ES-I3 (cell line): Measurements from ENCODE around the gene AGXT.

ENCODE experiments used
- H3K36me3 ChIP-seq: 2 replicates; pipeline ENCODE4 v1.6.1; 2013; ENCODE audit warnings: mild to moderate bottlenecking, low read length, control low read depth, moderate library complexity; ENCODE audit not compliant: insufficient read depth
- H3K4me1 ChIP-seq: 2 replicates; pipeline ENCODE4 v1.6.1; 2013; ENCODE audit warnings: mild to moderate bottlenecking, control low read depth, low read length; ENCODE audit not compliant: insufficient read depth
- H3K9ac ChIP-seq: 2 replicates; pipeline ENCODE4 v1.6.1; 2013; ENCODE audit warnings: low read depth, mild to moderate bottlenecking, low read length, moderate library complexity
- H3K9me3 ChIP-seq: 2 replicates; pipeline ENCODE4 v1.6.1; 2013; ENCODE audit warnings: mild to moderate bottlenecking, low read length, moderate library complexity; ENCODE audit not compliant: control insufficient read depth, insufficient read depth

The AGXT gene

DNA sequence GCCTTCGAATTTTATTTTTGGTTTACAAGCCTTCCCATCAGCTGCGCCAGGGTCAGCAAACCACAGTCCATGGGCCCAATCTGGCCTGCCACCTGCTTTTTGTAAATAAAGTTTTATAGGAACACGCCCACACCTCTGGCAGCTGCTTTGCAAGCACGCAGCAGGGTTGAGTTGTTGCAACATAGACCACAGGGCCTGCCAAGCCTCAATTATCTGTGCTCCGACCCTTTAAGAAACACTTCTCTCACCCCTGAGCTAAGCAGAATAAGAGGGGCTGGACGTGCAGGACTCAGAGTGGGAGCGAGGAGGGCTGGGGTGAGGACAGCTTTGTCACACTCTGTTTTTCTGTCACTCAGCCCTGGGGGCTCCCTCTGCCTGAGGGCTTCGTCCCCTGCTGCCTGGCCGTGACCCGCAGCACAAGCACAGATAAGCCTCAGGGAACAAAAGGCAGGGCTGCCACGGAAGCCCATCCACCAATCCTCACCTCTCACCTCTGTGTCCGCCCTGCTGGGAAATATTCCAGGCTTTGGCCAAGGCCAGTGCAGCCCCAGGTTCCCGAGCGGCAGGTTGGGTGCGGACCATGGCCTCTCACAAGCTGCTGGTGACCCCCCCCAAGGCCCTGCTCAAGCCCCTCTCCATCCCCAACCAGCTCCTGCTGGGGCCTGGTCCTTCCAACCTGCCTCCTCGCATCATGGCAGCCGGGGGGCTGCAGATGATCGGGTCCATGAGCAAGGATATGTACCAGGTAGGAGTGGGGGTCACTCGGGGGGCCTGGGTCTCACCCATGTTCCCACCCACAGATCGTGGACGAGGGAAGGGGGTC lies at the start of gene AGXT:
AGXT (plus strand) TSS at position 539 of the 823 bp plus-strand sequence; CDS start at position 581, 42 bp downstream.
- no peaks in the 10 kb centered on the region for H3K36me3 ChIP-seq
- no peaks in the 10 kb centered on the region for H3K4me1 ChIP-seq
- no peak within 1 kb of the TSS for H3K9ac ChIP-seq
- H3K9me3 ChIP-seq = no peaks in the 10 kb centered on the region

DNA sequence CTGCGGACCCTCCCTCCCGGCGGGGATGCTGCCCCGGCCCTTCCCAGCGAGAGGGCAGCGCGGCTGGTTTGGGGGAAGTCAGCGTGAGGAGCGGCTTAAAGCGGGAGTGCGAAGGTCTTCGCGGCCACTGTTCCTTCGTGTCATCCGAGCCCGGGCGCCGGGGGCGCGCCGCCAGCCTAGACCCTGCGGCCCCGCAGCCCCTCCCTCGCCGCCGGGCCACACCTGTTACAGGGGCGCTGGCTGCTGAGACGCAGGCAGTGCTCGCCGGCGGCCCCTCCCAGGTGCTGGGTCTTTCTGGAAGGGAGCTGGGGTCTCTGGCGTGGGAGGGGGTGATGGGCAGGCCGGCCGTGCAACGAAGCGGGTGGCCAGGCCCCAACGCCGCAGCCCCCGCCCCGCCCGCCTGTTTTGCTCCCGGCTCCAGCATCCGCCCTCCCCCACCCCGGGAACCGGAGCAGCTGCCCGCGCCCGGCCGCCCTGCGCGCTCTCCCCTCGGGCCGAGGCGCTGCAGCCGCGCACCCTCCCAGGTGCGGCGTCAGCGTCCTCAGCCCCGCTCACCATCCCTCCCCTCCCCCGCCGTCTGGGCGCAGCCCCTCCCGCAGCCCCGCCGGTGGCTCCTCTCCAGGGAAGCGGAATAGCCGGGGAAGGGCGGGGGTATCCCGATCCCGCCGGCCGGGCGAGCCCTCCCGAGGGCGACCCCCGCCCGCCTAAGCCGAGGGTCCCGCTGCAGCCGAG lies 49.3 kb upstream of the AGXT start:
- H3K4me1 ChIP-seq = no peaks in the 10 kb centered on the region
- no peaks in the 10 kb centered on the region for H3K9me3 ChIP-seq
- peak overlapping the region; percentile 85 for H3K9ac ChIP-seq
- no peaks in the 10 kb centered on the region for H3K36me3 ChIP-seq

DNA sequence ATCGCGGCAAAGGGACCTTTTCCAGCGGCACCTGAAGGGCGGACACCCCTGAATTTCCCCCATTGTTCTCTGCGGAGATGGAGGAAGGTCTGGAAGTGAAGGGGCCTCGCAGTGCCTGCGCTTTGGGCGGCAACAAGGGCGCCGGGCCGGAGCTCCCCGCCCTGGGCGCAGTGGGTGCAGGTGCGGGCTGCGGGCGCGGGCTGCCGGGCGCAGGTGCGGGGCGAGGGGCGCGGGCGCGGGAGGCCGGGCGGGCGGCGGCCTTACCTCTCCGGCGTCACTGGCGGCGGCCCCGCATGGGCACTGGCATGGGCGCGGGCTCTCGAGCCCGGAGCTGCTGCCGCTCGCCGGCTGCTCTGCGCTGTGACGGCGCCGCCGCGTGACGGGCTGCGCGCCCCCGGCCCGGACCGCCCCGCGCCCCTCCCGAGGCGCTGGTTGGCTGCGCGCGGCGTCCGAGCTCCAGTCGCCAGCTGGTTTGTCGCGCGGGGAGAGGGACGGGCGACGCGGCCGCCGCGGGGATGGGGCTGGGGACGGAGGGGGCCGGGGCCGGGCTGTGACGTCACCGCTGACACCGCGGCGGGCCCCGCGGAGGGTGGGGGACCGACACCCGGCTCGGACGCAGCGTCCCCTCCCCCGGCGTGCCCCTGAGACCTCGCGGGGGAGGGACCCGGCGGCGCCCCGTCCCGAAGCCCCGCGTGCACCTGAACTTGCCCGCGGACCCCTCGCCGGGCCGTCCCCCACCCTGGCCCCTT lies 48.6 kb upstream of the AGXT start, which contains the start of gene KIF1A:
KIF1A (minus strand) TSS at position 362 of the 749 bp plus-strand sequence. CDS start 22,467 bp downstream, outside the sequence.
- Histone ChIP-seq H3K9me3 (no peaks in the 10 kb centered on the region), H3K9ac (peak within 1 kb of the TSS; percentile 85), H3K36me3 (no peaks in the 10 kb centered on the region)

DNA sequence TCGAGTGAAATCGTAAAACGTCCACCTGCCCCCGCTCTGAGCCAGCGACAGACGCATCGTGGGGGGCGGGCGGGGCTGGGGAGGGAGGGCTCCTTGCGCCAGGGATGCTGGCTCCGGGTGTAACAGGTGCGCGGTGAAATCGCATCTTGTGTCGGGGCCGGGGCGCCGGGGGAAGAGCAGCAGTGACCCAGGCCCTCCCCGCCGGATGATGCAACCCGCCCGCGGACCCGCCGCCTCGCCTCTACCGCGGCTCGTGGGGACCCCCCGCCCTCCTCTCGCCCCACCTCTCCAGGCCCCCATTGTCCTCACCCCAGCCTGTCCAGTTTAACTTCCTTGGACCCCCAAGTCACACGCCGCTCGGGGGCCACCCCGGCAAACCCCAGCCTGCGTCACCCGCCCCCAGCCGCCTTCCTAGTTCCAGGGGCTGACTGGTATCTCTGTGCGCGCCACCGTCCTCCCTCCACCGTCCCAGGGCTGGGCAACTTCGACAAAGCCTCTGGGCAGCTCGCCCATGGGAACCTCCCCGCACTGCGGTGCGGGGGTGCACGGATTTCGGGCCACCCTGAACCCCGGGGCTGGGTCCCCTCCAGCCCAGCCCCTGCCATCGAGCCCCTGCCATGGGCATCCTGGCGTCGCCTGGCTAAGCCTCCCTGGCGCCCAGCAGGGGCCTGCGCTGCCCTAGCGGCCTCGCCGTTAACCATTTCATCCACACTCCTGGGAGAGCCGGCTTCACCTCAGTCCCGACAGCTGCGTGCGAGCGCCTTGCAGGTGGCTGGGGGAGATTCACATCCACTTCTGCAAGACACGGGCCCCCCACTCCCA lies 47.8 kb upstream of the AGXT start:
- Histone ChIP-seq H3K9ac (peak overlapping the region; percentile 85), H3K9me3 (no peaks in the 10 kb centered on the region), H3K36me3 (no peaks in the 10 kb centered on the region), H3K4me1 (no peaks in the 10 kb centered on the region)

More for the DNA sequence above, 48.6 kb upstream of the AGXT start, which contains the start of gene KIF1A:
- H3K4me1 ChIP-seq = no peaks in the 10 kb centered on the region

DNA sequence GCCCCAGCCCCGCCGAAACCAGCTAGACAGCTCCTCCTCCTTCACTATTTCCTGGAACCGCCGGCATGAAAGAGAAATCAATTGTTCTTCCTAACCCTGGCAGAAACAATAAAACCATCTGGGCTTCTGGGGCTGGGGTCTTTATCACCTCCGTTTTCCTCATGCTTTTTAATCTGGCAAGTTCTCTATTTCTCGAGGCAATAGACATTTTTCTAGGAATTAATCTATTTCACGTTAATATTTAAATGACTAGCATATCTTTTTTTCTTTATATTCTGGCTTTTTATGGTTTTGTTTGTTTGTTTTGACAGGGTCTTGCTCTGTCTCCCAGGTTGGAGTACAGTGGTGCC lies 47.2 kb upstream of the AGXT start:
- H3K9ac ChIP-seq = peak overlapping the region; percentile 85
- no peaks in the 10 kb centered on the region for H3K4me1 ChIP-seq
- no peaks in the 10 kb centered on the region for H3K9me3 ChIP-seq
- no peaks in the 10 kb centered on the region for H3K36me3 ChIP-seq

DNA sequence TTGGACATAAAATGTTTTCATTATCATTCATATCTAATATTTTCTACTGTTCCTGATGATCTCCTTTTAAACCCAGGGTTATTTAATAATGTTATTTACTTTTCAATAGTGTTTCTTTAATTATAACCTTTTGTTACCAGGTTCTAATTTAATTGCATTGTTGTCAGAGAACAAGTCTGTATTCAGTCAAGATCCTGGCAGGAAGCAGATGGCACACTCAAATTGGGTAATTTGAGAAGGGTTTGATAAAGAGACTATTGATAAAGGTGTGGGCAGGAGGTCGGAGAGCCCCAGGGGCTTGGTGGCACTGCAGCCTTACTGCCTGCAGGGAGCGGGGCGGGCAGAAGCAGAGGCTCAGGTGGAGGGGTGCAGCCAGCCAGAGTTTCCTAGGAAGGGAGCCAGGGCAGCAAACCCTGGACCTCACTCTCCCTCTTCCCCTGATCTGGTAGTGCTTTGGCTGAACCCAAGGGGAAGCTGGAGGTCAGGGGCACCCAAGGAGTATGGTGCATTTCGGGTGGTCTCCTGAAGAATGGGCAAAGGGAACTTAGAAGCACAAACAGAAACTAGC lies 46.3 kb upstream of the AGXT start:
- no peaks in the 10 kb centered on the region for H3K4me1 ChIP-seq

DNA sequence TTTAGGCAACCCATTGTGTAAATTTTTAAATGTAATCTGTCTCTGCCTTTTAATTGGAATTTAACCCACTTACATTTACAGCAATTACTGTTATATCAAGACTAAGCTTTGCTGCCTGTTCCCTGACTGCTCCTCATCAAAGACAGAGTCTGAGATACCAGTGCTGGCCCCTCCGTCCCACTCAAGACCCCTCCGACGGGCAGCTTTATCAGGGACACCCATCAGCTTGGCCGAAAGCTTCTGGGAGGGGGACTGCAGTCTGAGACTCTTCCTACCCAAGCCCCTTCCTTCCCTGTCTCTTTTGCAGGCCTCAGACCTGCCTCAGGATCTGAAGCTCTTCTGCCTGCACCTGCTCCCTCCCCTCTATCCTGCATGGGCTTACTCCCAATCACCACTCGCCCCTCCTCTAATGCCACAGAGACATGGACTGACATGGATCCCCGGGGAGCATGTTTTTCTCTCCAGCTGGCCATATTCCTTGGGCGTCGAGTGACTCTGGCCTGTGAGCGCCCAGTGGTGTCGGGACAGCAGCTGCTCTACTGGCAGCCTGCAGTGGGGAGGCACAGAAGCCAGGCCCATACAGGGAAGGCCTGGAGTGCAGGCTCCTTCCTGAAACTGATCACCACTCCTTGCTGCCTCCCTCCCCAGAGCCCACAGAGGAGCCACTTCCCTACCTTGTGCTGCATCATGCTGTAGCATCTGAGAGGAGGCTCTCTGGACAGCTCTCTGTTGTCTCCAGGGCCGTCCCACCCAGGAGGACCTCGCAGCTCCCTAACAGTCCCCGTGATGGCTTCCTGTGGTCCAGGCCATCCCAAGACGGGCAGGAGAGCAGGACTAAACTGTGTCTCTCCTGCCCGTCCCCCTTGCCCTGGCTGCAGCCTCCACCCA lies 44.9 kb upstream of the AGXT start:
- Histone ChIP-seq H3K36me3 (no peaks in the 10 kb centered on the region), H3K9me3 (no peaks in the 10 kb centered on the region), H3K4me1 (no peaks in the 10 kb centered on the region), H3K9ac (no peak overlapping the region)

More for the DNA sequence above, 46.3 kb upstream of the AGXT start:
- Histone ChIP-seq H3K9ac (no peak overlapping the region), H3K9me3 (no peaks in the 10 kb centered on the region), H3K36me3 (no peaks in the 10 kb centered on the region)

DNA sequence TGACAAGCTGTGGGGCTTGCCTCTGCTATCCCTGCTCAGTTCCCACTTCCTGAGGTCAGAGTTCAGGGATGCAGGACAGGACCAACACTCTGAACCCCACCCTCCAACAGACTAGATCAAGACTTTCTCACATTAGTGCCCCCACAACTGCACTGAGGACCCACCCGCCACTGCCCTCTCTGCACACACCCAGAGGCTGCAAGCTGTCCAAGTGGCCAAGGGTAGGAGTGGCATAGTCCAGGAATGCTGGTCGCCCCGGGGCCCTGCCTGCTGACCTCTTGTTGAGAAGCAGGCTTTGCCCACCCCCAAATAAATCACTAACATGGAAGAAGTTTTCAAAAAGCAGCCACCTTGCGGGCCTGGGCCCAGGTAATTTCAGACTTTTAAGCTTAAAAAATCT lies 43.1 kb upstream of the AGXT start:
- Histone ChIP-seq H3K36me3 (no peaks in the 10 kb centered on the region), H3K9ac (no peak overlapping the region), H3K9me3 (no peaks in the 10 kb centered on the region), H3K4me1 (no peaks in the 10 kb centered on the region)

DNA sequence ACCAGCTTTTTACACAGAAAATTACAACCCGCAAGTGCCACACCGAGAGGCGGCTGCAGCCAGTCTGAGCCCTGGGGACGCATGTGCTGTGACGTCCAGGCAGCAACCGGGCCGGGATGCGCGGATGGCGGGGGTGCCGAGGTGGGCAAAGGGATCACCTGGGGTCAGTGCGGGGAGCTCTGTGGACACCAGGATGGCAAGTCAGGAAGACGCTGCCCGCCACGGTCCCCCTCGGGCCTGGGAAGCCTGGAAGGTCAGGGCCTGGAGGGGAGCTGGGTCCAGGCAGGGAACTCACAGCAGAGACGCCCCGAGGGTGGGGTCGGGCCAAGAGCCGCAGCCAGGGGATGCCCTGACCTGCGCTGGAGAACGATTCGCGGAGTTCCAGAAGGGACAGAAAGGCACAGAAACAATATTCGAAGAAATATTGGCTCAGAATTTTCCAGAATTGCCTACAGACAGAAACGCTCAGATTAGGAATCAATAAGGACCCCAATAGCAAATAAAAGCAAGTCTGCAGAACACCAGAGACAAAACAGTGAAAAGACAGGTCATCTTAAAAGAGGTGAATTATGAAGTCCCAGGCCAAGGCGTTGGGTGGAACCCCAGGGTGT lies 36.9 kb upstream of the AGXT start:
- no peaks in the 10 kb centered on the region for H3K36me3 ChIP-seq
- H3K4me1 ChIP-seq = no peaks in the 10 kb centered on the region
- H3K9me3 ChIP-seq = no peaks in the 10 kb centered on the region
- H3K9ac ChIP-seq = peak overlapping the region; percentile 46

DNA sequence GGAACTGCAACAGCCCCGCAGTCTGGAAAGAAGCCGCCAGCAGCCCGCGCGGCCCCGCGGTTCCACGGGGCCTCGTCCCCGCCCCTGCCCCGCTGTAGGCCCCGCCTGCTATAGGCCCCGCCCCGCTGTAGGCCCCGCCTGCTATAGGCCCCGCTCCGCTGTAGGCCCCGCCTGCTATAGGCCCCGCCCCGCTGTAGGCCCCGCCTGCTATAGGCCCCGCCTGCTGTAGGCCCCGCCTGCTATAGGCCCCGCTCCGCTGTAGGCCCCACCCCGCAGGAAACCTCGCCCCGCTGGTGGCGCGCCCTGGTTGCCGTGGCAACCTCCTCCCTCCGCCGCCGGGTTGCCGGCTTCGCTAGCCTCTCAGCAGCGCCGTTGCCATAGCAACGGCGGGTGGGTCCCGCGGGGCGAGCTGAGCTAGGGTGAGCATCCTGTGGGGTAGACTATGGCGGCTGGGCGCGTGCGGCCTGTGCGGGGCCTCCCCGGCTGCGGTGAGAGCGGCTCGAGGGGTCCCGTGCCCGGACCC lies 36.4 kb upstream of the AGXT start:
- Histone ChIP-seq H3K4me1 (no peaks in the 10 kb centered on the region), H3K9ac (peak overlapping the region; percentile 46; the same call in 1 of the 2 replicates), H3K36me3 (no peaks in the 10 kb centered on the region), H3K9me3 (no peaks in the 10 kb centered on the region)

DNA sequence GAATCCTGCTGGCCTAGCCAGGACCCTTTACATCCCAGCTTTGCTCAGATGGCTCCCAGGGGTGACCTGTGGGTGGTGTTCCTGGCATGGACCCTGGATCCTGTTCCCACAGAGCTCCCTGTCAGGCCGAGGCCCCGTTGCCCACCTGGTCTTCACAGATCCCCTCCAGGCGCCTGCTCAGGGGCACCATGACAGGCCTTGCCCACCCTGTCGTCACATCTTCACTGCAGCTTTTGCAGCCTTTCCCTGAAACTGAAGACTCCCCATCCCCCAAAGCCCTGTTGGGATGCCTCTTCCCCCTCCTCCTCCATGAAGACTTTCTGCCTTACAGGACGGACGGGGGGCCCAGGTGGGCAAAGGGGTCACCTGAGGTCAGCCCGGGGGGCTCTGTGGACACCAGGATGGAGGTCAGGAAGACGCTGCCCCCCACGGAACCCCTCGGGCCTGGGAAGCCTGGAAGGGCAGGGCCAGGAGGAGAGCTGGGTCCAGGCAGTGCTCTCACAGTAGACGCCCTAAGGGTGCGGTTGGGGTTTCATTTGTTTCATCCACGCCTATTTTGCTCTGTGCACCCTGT lies 35.6 kb upstream of the AGXT start:
- no peaks in the 10 kb centered on the region for H3K4me1 ChIP-seq
- H3K36me3 ChIP-seq = no peaks in the 10 kb centered on the region

DNA sequence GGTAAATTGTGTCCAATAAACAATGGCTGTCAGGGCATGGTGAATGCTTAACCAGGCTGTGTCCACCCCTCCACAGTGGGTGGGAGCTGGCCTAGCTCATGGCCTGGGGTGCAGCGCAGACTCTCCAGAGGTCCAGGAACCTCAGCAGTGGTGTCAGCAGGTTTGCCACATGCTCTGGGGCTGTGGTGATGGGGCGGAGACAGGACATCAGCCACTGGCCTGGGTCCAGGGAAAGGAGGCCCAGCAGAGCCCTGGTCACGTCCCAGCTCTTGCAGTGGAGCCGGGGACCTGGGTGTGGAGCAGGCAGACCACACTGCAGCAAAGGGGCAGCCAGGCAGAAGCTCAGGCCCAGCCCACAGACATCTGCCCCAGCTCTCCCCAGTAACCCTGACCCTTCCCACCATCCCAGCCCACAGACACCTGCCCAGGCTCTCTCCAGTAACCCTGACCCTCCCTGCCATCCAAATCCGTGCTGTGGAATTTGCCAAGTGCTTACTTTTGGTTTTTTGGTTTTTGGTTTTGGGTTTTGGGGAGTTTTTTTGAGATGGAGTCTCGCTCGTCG lies 34.8 kb upstream of the AGXT start:
- H3K9me3 ChIP-seq = no peaks in the 10 kb centered on the region
- H3K9ac ChIP-seq = no peak overlapping the region

More for the DNA sequence above, 35.6 kb upstream of the AGXT start:
- H3K9ac ChIP-seq = no peak overlapping the region
- H3K9me3 ChIP-seq = no peaks in the 10 kb centered on the region

More for the DNA sequence above, 34.8 kb upstream of the AGXT start:
- Histone ChIP-seq H3K4me1 (no peaks in the 10 kb centered on the region), H3K36me3 (no peaks in the 10 kb centered on the region)
